ENCODE measurements around the gene PIK3R5.

GRCh38 chr17:8844229-8845218, 121.0 kb downstream of the PIK3R5 start:
- no peak for TF ChIP-seq CTCF (IDR thresholded peaks at IDR 0.05)
- no peak for TF ChIP-seq ESRRA (CRISPR knock-in tag; IDR thresholded peaks at IDR 0.05; ENCODE audit: borderline replicate concordance)
- TF ChIP-seq PRRX2 (CRISPR knock-in tag; IDR thresholded peaks at IDR 0.05): no peak
- TF ChIP-seq SMAD3 (CRISPR knock-in tag; IDR thresholded peaks at IDR 0.05; ENCODE audit: borderline replicate concordance): no peak
- no peak for TF ChIP-seq NFE2L1 (CRISPR knock-in tag; IDR thresholded peaks at IDR 0.05)
- TF ChIP-seq ATF2 (CRISPR knock-in tag; IDR thresholded peaks at IDR 0.05; ENCODE audit: borderline replicate concordance, low read depth): no peak
- no peak for TF ChIP-seq CREB1 (CRISPR knock-in tag; IDR thresholded peaks at IDR 0.05)
- no peak for TF ChIP-seq FOXJ3 (CRISPR knock-in tag; IDR thresholded peaks at IDR 0.05; ENCODE audit: borderline replicate concordance)
- TF ChIP-seq USF1 (CRISPR knock-in tag; IDR thresholded peaks at IDR 0.05): no peak
- TF ChIP-seq ZNF263 (CRISPR knock-in tag; IDR thresholded peaks at IDR 0.05; ENCODE audit: low read depth): no peak
- TF ChIP-seq RELA (CRISPR knock-in tag; IDR thresholded peaks at IDR 0.05; ENCODE audit: borderline replicate concordance): no peak

Data from WTC11 (cell line).